NCI-H1417 treated with DMSO at 0.1 percent for 48 hours (cell line): Measurements from ENCODE around the gene GINS3.

Source experiments
- DNase-seq: peaks from one replicate; lab custom pipeline; 2025; lab: John Stamatoyannopoulos, UW

GINS3 gene

GRCh38 chr16:58425756-58426494 is 33.7 kb downstream of the GINS3 start:
- no peak for DNase-seq

DNA sequence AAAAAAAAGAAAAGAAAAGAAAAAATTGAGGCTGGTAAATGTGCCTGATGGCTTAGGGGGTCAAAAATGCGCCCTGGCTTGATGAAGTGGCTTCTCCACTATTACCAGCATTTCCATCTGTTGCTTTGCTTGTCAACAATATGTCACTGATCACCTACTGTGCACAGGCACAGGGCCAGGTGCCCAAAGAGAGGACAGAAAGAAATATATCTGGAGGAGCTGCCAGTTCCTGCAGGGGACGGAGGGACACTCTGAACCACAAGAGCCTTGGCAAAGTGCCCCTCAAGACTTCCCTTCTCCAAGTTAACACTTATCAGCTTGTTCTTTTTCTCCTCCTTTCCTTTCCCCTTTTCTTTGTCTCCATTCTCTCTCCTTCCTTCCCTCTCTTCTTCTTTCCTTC is 34.7 kb downstream of the GINS3 start:
- no peak for DNase-seq

GRCh38 chr16:58428621-58429542 is 36.6 kb downstream of the GINS3 start:
- DNase-seq: no peak

GRCh38 chr16:58430718-58431117 is 38.4 kb downstream of the GINS3 start:
- DNase-seq: no peak

DNA sequence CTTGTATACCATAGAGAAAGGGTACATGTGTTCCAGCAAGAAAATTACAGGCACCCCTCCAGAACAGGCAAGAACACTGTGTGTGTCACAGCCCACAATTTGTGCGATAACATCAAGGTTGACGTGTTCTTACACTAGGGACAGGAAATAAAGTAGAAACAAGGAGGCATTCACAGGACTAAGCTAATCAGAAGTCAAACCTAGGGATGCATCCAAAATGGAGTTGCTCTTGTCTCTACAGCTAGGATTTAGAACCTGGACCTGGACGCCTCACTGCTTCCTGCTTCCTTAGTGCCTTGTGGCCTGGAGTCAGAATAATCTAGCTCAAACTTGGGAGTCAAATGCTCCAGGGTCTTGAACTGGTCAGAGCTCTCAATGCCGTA is 41.3 kb downstream of the GINS3 start:
- no peak for DNase-seq

DNA sequence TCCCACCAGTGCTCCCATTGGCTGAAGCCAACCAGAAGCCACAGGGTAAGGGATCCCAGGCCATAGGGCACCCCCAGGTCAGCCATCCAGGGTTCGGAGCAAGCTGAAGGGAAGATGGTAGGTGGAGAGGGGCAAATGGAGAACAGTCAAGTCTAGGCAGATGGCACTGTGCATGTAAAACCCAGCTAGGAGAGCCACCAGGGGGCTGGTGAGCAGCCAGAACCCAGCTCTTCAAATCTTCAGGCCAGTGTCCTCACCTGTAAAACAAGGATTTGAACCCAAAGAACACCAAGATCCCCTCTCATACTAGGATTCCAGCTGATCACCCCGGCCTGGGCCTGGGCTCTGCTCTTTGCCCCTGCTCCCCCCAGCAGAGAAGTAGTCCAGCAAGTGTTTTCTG is 43.5 kb downstream of the GINS3 start:
- DNase-seq: no peak

- no peak for DNase-seq
These were observed 47.9 kb downstream of the GINS3 start for GRCh38 chr16:58440131-58440530.

DNA sequence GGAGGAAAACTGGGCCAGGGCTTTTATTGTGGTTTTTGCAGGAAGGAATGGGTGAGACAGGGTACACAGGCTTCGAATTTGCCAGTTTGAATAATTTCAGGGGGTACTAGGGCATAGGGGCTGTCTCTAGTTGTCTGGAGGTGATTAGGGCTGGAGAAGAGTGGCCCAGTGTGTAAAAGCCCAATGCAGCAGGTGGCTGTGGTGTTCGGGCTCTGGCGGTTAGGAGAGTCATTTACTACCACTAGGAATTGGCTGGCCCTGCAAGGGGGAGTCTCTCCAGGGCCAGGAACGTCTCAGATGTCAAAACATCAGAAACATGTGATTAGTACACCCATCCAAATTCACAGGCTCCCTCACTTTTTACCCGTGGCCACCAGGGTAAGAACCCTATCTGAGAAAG is 50.3 kb downstream of the GINS3 start:
- DNase-seq: no peak

- DNase-seq: no peak
These were observed 51.5 kb downstream of the GINS3 start for GRCh38 chr16:58443783-58444182.

DNA sequence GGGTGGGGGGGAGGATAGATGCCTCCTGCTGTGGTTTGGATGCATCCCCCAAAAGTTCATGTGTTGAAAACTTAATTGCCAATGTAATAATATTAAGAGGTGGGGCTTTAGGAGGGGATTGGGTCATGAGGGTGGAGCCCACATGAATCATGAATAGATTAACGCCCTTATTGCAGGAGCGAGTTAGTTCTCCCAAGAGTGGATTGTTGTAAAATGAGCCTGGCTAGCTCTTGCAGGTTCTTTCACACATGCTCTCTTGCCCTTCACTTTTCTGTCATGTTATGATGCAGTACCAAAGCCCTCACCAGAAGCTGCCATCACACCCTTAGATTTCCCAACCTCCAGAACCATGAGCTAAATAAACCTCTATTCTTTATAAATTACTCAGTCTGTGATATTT is 52.0 kb downstream of the GINS3 start:
- no peak for DNase-seq

DNA sequence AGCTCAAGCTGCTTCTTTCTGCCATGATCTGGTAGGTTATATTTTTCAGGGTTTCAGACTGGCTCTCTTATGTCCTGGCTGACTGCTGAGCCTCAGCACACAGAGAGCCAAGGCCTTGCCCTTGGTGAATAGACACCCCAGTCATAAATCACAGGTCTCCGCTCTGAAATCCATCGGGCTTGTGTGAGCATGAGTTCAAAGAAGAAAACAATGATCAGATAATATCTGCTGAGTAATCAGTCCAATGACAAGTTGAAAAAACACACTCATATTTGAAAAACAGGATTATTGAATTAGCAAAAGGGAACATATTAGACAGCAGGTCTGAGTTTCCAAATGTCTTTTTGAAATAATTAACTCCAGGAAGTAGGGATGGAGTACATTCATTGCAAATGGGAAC is 56.6 kb downstream of the GINS3 start:
- DNase-seq: no peak

DNA sequence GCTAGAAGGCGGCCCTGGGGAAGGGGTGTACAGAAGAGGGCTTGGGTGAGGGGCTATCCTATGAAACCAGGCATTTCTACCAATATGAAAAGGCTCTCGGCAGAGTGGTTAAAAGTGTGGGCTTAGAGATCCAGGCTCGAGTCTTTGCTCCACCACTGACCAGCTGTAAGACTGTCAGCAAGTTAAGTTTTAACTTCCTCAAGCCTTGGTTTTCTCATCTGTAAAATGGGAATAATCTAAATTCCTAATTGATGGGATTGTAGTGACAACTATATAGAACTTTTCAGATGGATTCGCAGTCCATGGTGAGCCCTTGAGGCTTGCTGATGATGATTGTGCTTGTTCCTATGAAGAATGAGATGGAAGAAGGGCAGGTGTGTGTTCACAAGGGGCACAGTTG is 57.0 kb downstream of the GINS3 start:
- DNase-seq: no peak

DNA sequence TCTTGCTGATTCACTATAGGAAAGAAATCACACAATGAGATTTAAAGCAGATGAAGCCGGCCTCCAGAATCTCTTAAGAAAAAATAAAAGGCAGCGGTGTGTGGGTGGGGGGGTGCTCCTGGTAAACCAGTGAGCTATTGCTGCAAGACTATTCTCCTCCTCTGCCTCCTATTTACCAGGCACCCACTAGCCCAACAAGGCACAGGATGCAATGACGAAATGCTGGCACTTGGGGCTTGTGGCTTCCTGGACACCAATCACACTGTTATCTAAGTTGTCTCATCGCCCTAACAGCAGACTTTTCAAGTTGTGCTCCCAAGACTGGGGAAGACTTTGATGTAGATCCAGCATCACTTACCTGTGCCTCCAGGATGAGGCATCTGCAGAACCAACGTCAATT is 57.5 kb downstream of the GINS3 start:
- DNase-seq: no peak

DNA sequence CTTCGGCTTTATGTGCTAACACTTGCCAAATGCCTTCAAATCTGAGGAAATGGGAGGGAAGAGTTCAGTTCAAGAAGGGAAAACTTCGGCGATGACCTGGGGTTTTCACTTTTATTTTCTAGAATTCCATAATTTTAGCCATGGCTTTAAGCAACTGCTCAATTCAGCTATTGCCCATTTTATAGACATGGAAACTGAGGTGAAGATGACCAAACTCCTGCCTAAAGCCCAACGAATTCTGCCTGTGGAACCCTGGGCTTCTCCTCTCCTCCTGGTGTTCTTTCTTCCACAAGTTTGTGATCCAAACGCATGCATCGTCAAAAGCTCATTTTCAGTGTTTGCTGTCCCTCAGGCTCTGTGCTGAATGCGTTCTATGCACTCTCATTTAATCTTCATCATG is 58.3 kb downstream of the GINS3 start:
- DNase-seq: no peak

DNA sequence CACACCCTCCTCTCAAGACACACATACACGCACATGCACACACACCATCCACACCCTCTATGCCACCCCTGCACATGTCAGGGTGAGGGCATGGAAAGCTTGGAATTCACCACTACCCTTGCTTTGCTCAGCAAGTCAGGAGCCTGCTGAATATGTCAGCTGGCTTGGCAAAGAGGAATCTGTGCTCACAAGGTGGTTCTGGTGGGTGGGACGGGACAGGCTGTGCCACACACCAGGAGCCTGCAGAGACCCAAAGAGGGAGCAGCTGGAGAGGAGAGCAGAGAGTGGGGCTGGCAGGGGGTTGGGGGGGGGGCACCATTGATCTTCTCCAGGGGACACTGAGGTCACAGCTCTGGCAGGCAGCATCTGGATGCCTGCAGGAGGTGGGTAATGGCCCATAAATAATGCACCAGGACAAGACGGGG is 59.0 kb downstream of the GINS3 start:
- DNase-seq: no peak

- no peak for DNase-seq
These were observed 59.7 kb downstream of the GINS3 start for GRCh38 chr16:58451945-58452401.

DNA sequence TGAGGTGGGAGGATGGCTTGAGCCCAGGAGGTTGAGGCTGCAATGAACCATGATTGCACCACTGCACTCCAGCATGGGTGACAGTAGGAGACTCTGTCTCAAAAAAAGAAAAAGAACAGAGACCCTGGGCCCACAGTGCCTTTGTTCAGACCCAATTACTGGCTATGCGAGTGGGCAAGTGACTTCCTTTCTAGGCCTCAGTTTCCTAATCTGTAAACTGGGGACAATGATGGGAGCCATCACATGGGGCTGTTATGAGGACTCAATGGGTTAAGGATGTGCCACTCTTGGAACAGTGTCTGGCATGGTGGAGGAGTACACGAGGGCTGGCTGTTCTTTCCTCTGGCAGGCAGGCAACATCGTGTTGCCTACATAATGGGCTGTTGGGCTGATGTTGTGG is 60.4 kb downstream of the GINS3 start:
- no peak for DNase-seq

DNA sequence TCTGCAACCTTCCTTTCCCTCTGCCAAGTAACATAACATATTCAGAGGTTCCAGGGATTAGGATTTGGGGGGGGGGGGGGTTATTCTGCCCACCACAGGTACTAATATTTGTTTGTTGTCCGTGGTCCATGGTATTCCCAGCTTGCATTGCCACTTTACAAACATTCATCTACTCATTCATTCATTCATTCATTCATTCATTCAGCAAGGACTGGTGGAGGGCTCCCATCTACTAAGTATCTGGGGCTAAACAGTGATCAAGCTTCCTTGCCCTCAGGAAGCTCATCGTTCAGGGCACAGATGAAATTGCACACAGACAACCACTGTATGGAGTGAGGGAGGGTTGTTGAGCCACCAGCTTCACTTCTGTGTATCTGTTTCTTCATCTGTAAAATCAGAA is 61.9 kb downstream of the GINS3 start:
- DNase-seq: no peak

GRCh38 chr16:58454856-58455255 is 62.6 kb downstream of the GINS3 start:
- DNase-seq: no peak
